Lower lobe of right lung (tissue), 2 donors: Measurements from ENCODE around the gene UBALD2. TPM values are rescaled to one million over a fixed set of nuclear protein-coding genes. Genes with fewer than 3 reads are reported as not detected.

Experiments used
- ATAC-seq, 2 donors: fragments of 200-7000 bp; cut with Tn5 transposase; one replicate each; pipeline ENCODE4 v1.9.1; 2020 to 2022; ENCODE audit warnings: mild to moderate bottlenecking in 2 of 2, moderate library complexity in 2 of 2
- DNase-seq: peaks from one replicate; pipeline ENCODE4 v3.0.0-alpha.2; 2020
- H3K27ac ChIP-seq: fragments of 200-600 bp; one replicate; pipeline ENCODE4 v1.8.0; 2022
- H3K27me3 ChIP-seq: fragments of 200-600 bp; one replicate; pipeline ENCODE4 v1.8.0; 2022; ENCODE audit warnings: low read depth
- H3K36me3 ChIP-seq: fragments of 200-600 bp; one replicate; pipeline ENCODE4 v1.8.0; 2022; ENCODE audit warnings: mild to moderate bottlenecking
- H3K4me1 ChIP-seq: fragments of 200-600 bp; one replicate; pipeline ENCODE4 v1.8.0; 2022
- H3K4me3 ChIP-seq: fragments of 200-600 bp; one replicate; pipeline ENCODE4 v1.8.0; 2022; ENCODE audit warnings: mild to moderate bottlenecking
- H3K9me3 ChIP-seq: fragments of 200-600 bp; one replicate; pipeline ENCODE4 v1.8.0; 2022
- intact Hi-C: fragments of 100-400 bp; cut with DNase I; formaldehyde crosslinking; loops from one replicate; pipeline ENCODE4 v1.11.0; 2022
- total RNA-seq: library from RNA; stranded (reverse); fragmentation: NEBNext Ultra II Directional; extraction: Animal tissue kit (Norgen Biotek cat#: 25700); gene quantifications from one replicate; pipeline ENCODE4 v1.2.1, GENCODE V29; 2021
- TF ChIP-seq, protein P1 (sequence below): fragments of 200-600 bp; IDR thresholded peaks from one replicate; pipeline ENCODE4 v1.8.0; 2022; ENCODE audit warnings: antibody characterized with exemption, mild to moderate bottlenecking
- donor health status: DM: no; HTN: yes; CAD: no; lungs with severe emphysema.

UBALD2 gene
- total RNA-seq, 1 donor from 2014 or later: 62.7 TPM

DNA sequence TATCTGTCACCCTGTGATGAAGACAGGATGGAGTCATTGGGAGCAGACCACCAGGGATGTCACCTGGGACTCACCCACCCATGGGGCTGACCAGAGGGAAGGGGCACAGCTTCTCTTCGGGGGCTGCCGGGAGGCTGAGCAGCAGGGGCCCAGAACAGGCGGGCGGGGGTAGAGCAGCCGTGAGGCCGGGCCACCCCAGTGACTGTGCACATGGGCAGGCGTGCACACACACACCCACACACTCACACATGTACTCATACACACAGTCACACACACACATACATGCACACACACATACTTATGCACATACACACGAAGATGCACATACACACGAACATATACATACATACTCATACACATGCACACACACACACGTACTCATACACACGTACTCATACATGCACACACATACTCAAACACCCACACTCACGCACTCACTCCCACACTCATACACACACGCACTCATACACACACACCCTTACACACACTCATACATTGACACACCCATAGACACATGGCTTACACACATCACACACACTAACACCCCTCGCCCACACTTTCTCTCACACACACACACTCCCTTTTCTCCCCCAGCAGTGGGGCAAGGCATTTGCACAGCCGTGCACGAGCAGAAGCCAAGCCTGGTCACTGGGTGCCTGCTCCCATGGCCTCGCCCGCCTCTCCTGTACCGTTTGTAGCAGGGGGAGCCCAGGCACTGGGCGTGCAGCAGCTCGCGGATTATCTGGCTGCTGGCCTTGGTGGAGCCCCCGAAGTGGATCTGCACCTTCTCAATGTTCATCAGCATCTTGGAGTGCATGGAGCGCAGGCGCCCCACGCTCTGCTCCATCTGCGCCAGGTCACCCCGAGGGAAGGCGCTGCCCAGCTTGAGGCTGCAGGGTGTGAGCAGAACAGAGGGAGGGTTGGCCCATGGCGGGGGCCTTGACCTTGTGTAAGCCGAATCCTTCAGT, 12.4 kb downstream of the UBALD2 start:
- intact Hi-C loops: no loop called here
- no peak overlapping the region for H3K27ac ChIP-seq

DNA sequence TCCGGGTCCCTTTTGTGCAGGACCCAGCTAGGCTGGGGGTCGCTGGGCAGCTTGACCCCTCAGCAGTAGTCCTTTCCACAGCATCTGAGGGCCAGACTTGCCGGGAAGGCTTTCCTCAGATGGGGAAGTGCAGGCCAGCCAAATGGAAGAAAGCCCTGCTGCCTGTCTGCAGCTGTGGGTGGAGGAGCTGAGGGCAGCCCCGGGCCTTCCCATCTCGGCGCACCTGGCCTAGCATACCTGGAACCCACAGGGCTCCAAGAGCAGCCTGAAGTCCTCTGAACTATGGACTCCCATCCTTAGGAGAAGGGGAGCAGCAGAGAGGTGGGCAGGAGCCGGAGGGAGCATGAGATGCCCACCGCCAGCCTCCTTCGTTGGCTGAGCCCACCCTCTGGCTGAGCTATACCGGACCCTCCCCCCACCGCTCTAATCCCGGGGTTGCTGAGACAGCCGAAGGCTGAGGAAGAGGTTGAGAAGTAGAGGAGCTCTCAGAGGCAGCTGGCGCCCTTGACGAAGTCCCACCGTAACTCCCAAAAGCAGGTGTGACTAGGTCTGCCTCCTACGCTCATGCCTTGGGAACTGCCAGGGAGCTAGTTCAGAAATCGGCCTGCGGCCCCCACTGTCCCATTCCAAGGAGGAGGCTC, 13.2 kb downstream of the UBALD2 start:
- TF ChIP-seq, protein P1, sequence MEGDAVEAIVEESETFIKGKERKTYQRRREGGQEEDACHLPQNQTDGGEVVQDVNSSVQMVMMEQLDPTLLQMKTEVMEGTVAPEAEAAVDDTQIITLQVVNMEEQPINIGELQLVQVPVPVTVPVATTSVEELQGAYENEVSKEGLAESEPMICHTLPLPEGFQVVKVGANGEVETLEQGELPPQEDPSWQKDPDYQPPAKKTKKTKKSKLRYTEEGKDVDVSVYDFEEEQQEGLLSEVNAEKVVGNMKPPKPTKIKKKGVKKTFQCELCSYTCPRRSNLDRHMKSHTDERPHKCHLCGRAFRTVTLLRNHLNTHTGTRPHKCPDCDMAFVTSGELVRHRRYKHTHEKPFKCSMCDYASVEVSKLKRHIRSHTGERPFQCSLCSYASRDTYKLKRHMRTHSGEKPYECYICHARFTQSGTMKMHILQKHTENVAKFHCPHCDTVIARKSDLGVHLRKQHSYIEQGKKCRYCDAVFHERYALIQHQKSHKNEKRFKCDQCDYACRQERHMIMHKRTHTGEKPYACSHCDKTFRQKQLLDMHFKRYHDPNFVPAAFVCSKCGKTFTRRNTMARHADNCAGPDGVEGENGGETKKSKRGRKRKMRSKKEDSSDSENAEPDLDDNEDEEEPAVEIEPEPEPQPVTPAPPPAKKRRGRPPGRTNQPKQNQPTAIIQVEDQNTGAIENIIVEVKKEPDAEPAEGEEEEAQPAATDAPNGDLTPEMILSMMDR: no peak
- Histone ChIP-seq H3K9me3 (no peaks in the 10 kb centered on the region), H3K27ac (no peak overlapping the region), H3K36me3 (no peaks in the 10 kb centered on the region), H3K4me3 (no peak overlapping the region), H3K4me1 (peaks cover 26% of the 10 kb centered on the region), H3K27me3 (no peaks in the 10 kb centered on the region)
- ATAC-seq: no peak
- no peak for DNase-seq
- intact Hi-C loops: no loop called here

More for the DNA sequence above, 12.4 kb downstream of the UBALD2 start:
- Histone ChIP-seq H3K4me1 (peaks cover 34% of the 10 kb centered on the region), H3K9me3 (no peaks in the 10 kb centered on the region), H3K27me3 (no peaks in the 10 kb centered on the region), H3K4me3 (no peak overlapping the region), H3K36me3 (no peaks in the 10 kb centered on the region)
- ATAC-seq (no peak), DNase-seq (no peak)
- TF ChIP-seq, protein P1: no peak

DNA sequence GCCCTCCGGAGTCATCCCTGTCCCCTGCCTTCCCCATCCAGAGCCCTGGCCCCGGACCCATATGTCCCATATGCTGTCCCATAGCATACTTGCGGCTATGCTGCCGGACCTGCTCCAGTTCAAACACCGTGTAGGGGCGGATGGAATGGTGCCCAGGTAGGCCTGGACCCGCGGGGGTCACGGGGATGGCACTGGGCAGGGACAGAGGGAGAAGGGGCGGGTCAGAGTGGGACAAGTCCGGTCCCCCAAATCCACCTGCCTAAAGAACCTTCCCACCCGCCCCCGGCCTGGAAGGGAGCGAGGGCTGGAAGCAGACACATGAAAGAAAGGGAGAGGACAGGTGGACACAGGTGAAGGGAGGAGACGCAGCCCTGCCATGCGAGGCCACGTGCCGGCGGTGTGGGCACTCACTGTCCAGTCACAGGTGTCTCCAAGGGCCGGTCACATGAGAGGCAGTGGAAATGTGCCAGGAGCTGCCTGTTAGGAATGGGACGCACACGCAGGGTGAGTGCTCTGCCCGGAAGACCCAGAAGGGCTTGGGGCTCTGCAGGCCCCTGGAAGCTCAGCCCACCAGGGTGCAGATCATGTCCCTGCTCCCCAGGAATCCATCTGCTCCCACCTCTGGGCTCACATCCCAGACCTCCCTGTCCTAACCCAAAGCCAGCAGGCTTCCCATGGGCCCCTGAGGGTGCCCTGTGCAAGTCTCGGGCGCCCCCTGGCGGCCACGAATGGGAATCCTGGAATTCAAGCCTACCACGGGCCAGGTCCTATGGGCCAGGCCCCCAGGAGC, 14.0 kb downstream of the UBALD2 start:
- no peaks in the 10 kb centered on the region for H3K9me3 ChIP-seq
- H3K27me3 ChIP-seq: no peaks in the 10 kb centered on the region
- no peaks in the 10 kb centered on the region for H3K36me3 ChIP-seq
- no peak overlapping the region for H3K27ac ChIP-seq
- TF ChIP-seq, protein P1: peak; percentile 99
- ATAC-seq (peak; percentile 91 to 95), DNase-seq (peak; percentile 92)
- intact Hi-C loops: no loop called here
- peaks cover 18% of the 10 kb centered on the region for H3K4me1 ChIP-seq
- H3K4me3 ChIP-seq: no peak overlapping the region

DNA sequence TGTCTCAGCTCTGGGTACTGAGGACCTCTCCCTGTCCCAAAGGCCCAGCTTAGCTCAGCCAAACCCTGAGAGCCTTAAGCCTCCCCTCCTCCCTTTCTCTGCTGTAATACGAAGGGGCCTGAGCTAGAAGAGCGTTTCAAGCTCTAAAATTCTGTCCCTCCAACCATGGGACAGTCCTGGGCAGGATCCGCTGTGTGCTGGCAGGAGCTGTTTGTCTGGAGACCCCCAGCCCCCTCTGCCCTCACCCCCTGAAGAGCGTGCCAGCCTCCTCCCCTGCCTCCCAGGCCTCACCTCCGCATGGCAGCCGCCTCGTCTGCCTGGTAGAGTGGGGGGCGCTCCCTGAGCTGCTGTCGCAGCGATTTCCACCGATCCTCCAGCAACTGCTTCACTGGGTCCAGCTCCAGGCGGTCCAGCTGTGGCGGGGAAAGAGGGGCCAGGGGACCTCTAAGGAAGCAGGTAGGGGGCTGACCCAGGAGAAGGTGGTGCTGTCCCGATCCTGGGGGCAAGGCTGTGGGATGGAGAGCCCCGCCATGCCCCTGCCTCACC, 14.7 kb downstream of the UBALD2 start:
- no peaks in the 10 kb centered on the region for H3K27me3 ChIP-seq
- DNase-seq (no peak), ATAC-seq (no peak)
- TF ChIP-seq, protein P1: peak; percentile 9
- H3K4me3 ChIP-seq: no peak overlapping the region
- no peak overlapping the region for H3K27ac ChIP-seq
- H3K4me1 ChIP-seq: peaks cover 11% of the 10 kb centered on the region
- H3K36me3 ChIP-seq: no peaks in the 10 kb centered on the region
- intact Hi-C loops: no loop called here
- H3K9me3 ChIP-seq: no peaks in the 10 kb centered on the region

DNA sequence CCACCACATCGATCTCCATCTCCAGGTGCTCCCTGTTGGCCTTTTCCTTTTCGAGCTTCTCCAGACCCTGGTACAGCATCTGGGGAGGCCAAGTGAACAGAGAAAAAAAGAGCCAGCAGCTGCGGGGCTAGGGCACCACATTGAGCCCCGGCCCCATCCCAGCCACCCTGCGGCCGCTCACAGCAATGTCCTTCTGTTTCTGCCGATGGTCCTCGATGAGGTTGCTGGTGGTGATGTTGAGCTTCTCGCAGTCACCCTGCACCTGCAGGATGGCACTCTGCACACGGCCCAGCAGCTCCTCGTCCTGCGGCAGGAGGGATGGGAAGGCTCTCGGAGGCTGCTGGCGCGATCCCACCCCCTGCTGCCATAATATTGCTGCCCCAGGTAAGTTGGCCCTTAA, 15.5 kb downstream of the UBALD2 start:
- intact Hi-C loops: no loop called here
- H3K27me3 ChIP-seq: no peaks in the 10 kb centered on the region
- TF ChIP-seq, protein P1: no peak
- peaks cover 7% of the 10 kb centered on the region for H3K4me1 ChIP-seq
- no peak overlapping the region for H3K27ac ChIP-seq
- no peak overlapping the region for H3K4me3 ChIP-seq
- no peaks in the 10 kb centered on the region for H3K9me3 ChIP-seq
- H3K36me3 ChIP-seq: no peaks in the 10 kb centered on the region
- ATAC-seq: no peak
- no peak for DNase-seq
